Transverse colon (tissue), 3 donors: ENCODE measurements around the gene SLC25A51.

Experiments used
- CTCF ChIP-seq, 5 experiments: fragments of 200-600 bp in 3 of 5; fragments of 450-650 bp in 2 of 5; sonication (generic) in 3 of 5; IDR thresholded peaks; 1 replicate in 2 of 5; 2 replicates in 3 of 5; pipeline ENCODE4 v1.5.1; 2016 to 2017; ENCODE audit warnings: antibody characterized with exemption in 5 of 5, inconsistent platforms in 3 of 5, mild to moderate bottlenecking in 2 of 5, moderate library complexity in 1 of 5
- EP300 ChIP-seq: sonication (generic); formaldehyde crosslinking; IDR thresholded peaks from one replicate; pipeline ENCODE4 v1.6.1; 2017; ENCODE audit warnings: antibody characterized with exemption, low read depth
- POLR2A ChIP-seq: fragments of 450-650 bp; IDR thresholded peaks from one replicate; pipeline ENCODE4 v1.6.1; 2016; ENCODE audit warnings: antibody characterized with exemption, mild to moderate bottlenecking, moderate library complexity

GRCh38 chr9:37862530-37862929 is 41.4 kb downstream of the SLC25A51 start:
- TF ChIP-seq EP300 (no peak), CTCF (IDR thresholded peaks at IDR 0.05) (no peak), POLR2A (no peak)
